HG02938 (cell line): ENCODE data around the gene AGFG2.

ENCODE experiments used
- ATAC-seq: cut with Tn5 transposase; IDR thresholded peaks from one replicate; pipeline ENCODE4 v1.9.1; 2021; ENCODE audit warnings: mild to moderate bottlenecking, moderate library complexity; ENCODE audit not compliant: unreplicated experiment

The AGFG2 gene

GRCh38 chr7:100570954-100571828 is 32.2 kb downstream of the AGFG2 start:
- no peak for ATAC-seq

- no peak for ATAC-seq
Observed at GRCh38 chr7:100571829-100572116, 32.8 kb downstream of the AGFG2 start.

GRCh38 chr7:100572281-100572948 is 33.4 kb downstream of the AGFG2 start:
- ATAC-seq = no peak

GRCh38 chr7:100572949-100573675 is 34.1 kb downstream of the AGFG2 start:
- no peak for ATAC-seq

- no peak for ATAC-seq
Observed at GRCh38 chr7:100573691-100574361, 34.8 kb downstream of the AGFG2 start, which contains the start of gene SAP25. Gene SAP25 (minus strand): TSS chr7:100573900. CDS start chr7:100573742, 158 bp downstream.

- no peak for ATAC-seq
Observed at GRCh38 chr7:100574362-100575205, 35.6 kb downstream of the AGFG2 start.

GRCh38 chr7:100575206-100575631 is 36.2 kb downstream of the AGFG2 start:
- no peak for ATAC-seq

- no peak for ATAC-seq
Observed at GRCh38 chr7:100575746-100576383, 36.9 kb downstream of the AGFG2 start.

GRCh38 chr7:100576384-100576993 is 37.5 kb downstream of the AGFG2 start:
- no peak for ATAC-seq

GRCh38 chr7:100577103-100577502 is 38.1 kb downstream of the AGFG2 start:
- ATAC-seq = no peak

- no peak for ATAC-seq
Observed at GRCh38 chr7:100577507-100577906, 38.5 kb downstream of the AGFG2 start.

GRCh38 chr7:100578246-100579183 is 39.5 kb downstream of the AGFG2 start:
- ATAC-seq = no peak

- no peak for ATAC-seq
Observed at GRCh38 chr7:100580466-100581283, 41.7 kb downstream of the AGFG2 start.

GRCh38 chr7:100582041-100582579 is 43.1 kb downstream of the AGFG2 start:
- ATAC-seq = no peak

GRCh38 chr7:100582650-100583049 is 43.6 kb downstream of the AGFG2 start:
- no peak for ATAC-seq

GRCh38 chr7:100583132-100584053 is 44.4 kb downstream of the AGFG2 start:
- no peak for ATAC-seq
